H1 (cell line): ENCODE results near the gene RBM47. TPM values are rescaled to one million over a fixed set of nuclear protein-coding genes. Genes with fewer than 3 reads are reported as not detected.

Experiments used
- CBX5 ChIP-seq: fragments of 300-800, 300-1000 bp; sonication (generic); IDR thresholded peaks from 2 replicates; pipeline ENCODE4 v1.7.1; 2016; ENCODE audit warnings: antibody characterized with exemption, low read length, low read depth
- RBBP5 ChIP-seq: IDR thresholded peaks from 2 replicates; pipeline ENCODE4 v1.7.1; 2012; ENCODE audit warnings: low read depth, mild to moderate bottlenecking, inconsistent platforms, low read length, moderate library complexity, borderline replicate concordance
- polyA plus RNA-seq, 7 experiments: library from polyadenylated mRNA; depleted of rRNA in 3 of 7; stranded (reverse) in 5 of 7; unstranded in 2 of 7; fragments of >200 nt in 5 of 7; fragments of 200-250 nt in 2 of 7; gene quantifications; 1 replicate in 5 of 7; 2 replicates in 1 of 7; 4 replicates in 1 of 7; pipeline versions ENCODE4 v1.2.1 to v1.2.3, GENCODE V29; 2011 to 2013; ENCODE audit warnings: missing spikeins in 2 of 7, mixed read lengths in 2 of 7
- total RNA-seq: library from RNA; stranded (reverse); fragmentation: NEBNext Ultra II Directional; extraction: Animal tissue kit (Norgen Biotek cat#: 25700); gene quantifications from 2 replicates; pipeline ENCODE4 v1.2.1, GENCODE V29; 2021
- TF ChIP-seq, protein P1 (sequence below), 3 experiments: IDR thresholded peaks; 1 replicate in 2 of 3; 2 replicates in 1 of 3; pipeline versions ENCODE4 v1.5.1 to v1.6.1; 2011; ENCODE audit warnings: low read length in 3 of 3, mild to moderate bottlenecking in 3 of 3, inconsistent platforms in 2 of 3, low read depth in 1 of 3, moderate library complexity in 1 of 3; ENCODE audit not compliant: insufficient read depth in 1 of 3; ENCODE audit errors: control extremely low read depth in 1 of 3

RBM47 gene
- total and polyA plus RNA-seq, 2 of the 8 experiments (the other 6 are each of a cell fraction or from before 2014, with no cell fraction given): 42.8 to 78.9 TPM

DNA sequence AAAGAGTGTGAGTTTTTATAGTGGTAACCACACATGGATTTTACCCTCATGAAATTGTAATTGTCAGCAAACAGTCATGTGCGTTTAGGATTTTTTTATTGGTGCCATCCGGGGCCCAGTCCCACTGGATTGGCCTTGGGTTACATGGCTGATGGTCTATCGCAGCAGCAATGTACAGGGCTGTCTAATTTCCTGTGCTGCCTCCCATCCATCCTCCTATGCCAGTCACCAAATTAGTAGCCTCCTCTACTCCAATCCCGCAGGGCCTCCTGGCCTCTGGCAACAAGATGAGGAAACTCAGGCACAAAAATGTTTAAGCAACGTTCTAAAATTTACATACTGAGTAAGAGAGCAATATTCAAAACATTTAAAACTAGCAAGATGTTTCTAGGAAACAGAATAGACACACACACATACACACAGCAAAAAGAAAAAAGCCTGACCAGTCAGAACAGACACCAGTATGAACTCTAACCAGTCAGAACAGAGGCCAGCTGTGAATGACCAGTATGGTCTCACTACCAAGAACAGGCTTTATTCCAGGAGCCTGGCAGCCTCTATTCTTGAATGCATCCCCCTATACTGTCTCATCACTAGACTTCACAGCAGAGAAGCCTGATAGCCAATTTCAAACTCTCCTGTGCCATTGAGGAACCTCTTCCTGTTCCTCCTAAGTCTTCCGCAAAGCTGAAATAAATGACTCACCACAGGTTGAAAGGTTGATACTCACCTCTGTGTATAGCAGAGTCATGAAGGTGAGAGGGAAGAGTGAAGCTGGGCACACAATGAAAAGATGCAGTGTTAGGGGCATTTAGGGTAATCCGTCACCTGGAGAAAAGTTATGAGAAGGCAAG is 251.9 kb downstream of the RBM47 start (continued):
- TF ChIP-seq, protein P1, sequence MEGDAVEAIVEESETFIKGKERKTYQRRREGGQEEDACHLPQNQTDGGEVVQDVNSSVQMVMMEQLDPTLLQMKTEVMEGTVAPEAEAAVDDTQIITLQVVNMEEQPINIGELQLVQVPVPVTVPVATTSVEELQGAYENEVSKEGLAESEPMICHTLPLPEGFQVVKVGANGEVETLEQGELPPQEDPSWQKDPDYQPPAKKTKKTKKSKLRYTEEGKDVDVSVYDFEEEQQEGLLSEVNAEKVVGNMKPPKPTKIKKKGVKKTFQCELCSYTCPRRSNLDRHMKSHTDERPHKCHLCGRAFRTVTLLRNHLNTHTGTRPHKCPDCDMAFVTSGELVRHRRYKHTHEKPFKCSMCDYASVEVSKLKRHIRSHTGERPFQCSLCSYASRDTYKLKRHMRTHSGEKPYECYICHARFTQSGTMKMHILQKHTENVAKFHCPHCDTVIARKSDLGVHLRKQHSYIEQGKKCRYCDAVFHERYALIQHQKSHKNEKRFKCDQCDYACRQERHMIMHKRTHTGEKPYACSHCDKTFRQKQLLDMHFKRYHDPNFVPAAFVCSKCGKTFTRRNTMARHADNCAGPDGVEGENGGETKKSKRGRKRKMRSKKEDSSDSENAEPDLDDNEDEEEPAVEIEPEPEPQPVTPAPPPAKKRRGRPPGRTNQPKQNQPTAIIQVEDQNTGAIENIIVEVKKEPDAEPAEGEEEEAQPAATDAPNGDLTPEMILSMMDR (IDR thresholded peaks at IDR 0.05; ENCODE audit: control extremely low read depth in 1 of 3, insufficient read depth in 1 of 3, low read depth in 1 of 3, low read length in 3 of 3): no peak
- TF ChIP-seq RBBP5 (no peak), CBX5 (no peak)
